Loucy (cell line): Measurements from ENCODE around the gene RRM1.
A peak's percentile ranks its signal among the peaks of the same experiment; 100 is the strongest.

Experiments
- H2AFZ ChIP-seq: fragments of 200-600 bp; sonication (generic); 2 replicates; pipeline ENCODE4 v1.6.0; 2016; ENCODE audit warnings: antibody characterized with exemption, mild to moderate bottlenecking, low read length, moderate library complexity
- H3F3A ChIP-seq: fragments of 200-600 bp; 2 replicates; pipeline ENCODE4 v1.6.0; 2016; ENCODE audit warnings: antibody characterized with exemption, low read depth, mild to moderate bottlenecking
- H3K27me3 ChIP-seq: fragments of 200-600 bp; sonication (generic); 2 replicates; pipeline ENCODE4 v1.6.1; 2014; ENCODE audit warnings: low read length, mild to moderate bottlenecking; ENCODE audit not compliant: insufficient read depth, poor library complexity, severe bottlenecking
- H3K36me3 ChIP-seq: fragments of 200-600 bp; sonication (generic); 2 replicates; pipeline ENCODE4 v1.6.1; 2016; ENCODE audit warnings: low read length; ENCODE audit not compliant: insufficient read depth
- H3K4me1 ChIP-seq: fragments of 200-600 bp; sonication (generic); 2 replicates; pipeline ENCODE4 v1.5.1; 2014; ENCODE audit warnings: low read length, mild to moderate bottlenecking; ENCODE audit not compliant: insufficient read depth, poor library complexity, severe bottlenecking
- H3K4me2 ChIP-seq: fragments of 200-600 bp; sonication (generic); 2 replicates; pipeline ENCODE4 v1.6.0; 2014; ENCODE audit warnings: antibody characterized with exemption, low read length, low read depth, mild to moderate bottlenecking; ENCODE audit not compliant: poor library complexity, severe bottlenecking
- H3K4me3 ChIP-seq: fragments of 200-600 bp; sonication (generic); 2 replicates; pipeline ENCODE4 v1.5.1; 2014; ENCODE audit warnings: low read length, mild to moderate bottlenecking, mixed read lengths; ENCODE audit not compliant: poor library complexity, severe bottlenecking
- H3K79me2 ChIP-seq: fragments of 200-600 bp; sonication (generic); 2 replicates; pipeline ENCODE4 v1.6.1; 2014; ENCODE audit warnings: low read length; ENCODE audit not compliant: insufficient read depth
- H3K9ac ChIP-seq: fragments of 200-600 bp; sonication (generic); 2 replicates; pipeline ENCODE4 v1.6.0; 2014; ENCODE audit warnings: mild to moderate bottlenecking, low read depth, low read length, moderate library complexity; ENCODE audit not compliant: poor library complexity, severe bottlenecking
- H3K9me2 ChIP-seq: fragments of 200-600 bp; sonication (generic); replicated peaks from 2 replicates; pipeline ENCODE4 v1.6.1; 2016; ENCODE audit warnings: low read depth, low read length, mixed read lengths
- H3K9me3 ChIP-seq: fragments of 200-600 bp; sonication (generic); 2 replicates; pipeline ENCODE4 v1.6.1; 2014; ENCODE audit warnings: mild to moderate bottlenecking, antibody characterized with exemption, low read length, low read depth; ENCODE audit not compliant: insufficient read depth
- H4K20me1 ChIP-seq: fragments of 200-600 bp; sonication (generic); 2 replicates; pipeline ENCODE4 v1.6.0; 2014; ENCODE audit warnings: antibody characterized with exemption, low read length, mild to moderate bottlenecking; ENCODE audit not compliant: insufficient read depth, poor library complexity, severe bottlenecking
- EZH2phosphoT487 ChIP-seq: fragments of 200-600 bp; IDR thresholded peaks from 2 replicates; pipeline ENCODE4 v1.6.1; 2018; ENCODE audit warnings: antibody characterized with exemption, mild to moderate bottlenecking, moderate library complexity, borderline replicate concordance
- TF ChIP-seq, protein P1 (sequence below): fragments of 200-600 bp; sonication (generic); conservative IDR thresholded peaks from 2 replicates; pipeline ENCODE4 v1.5.1; 2014; ENCODE audit warnings: mild to moderate bottlenecking, antibody characterized with exemption, low read length

The RRM1 gene

DNA sequence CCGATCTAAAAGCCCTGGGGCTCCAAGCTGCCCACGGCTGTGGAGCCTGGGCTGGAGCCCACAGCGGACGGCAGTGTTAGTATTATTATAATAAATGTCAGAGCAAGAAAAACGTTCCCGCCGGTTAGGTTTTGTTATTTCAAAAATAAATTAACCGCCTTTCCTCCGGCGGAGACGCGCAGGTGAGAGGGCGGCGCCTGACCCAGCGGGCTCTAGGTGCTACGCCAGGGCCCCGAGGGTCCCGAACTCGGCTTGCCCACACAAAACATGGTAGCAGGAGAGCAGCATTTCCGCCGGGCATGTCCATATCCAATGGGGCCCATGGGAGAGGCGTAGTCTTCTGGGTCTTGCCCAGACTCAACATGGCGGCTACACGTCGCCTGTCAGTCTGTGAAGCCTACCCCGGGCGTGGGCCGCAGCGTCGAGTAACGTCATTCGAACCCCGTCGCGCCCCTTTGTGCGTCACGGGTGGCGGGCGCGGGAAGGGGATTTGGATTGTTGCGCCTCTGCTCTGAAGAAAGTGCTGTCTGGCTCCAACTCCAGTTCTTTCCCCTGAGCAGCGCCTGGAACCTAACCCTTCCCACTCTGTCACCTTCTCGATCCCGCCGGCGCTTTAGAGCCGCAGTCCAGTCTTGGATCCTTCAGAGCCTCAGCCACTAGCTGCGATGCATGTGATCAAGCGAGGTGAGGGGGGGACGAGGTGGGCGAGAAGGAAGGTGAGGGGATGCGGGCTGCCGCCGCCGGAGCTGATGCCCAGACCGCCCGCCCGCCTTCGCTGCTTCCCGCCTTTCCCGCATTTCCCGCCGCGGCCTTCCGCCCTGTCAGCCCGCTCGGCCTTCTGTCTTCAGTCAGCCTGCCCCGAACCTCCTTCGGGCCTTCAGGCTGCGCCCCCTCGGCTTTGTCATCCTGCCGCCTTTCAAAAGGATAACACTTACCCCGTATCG is at the start of gene RRM1:
Gene RRM1, plus strand, starts transcription at position 452 of the 944 bp plus-strand sequence. Its CDS starts 214 bp downstream, at position 666.
- Histone ChIP-seq H3K79me2 (peaks cover 52% of the 10 kb centered on the region), H3F3A (no peaks in the 10 kb centered on the region; the same call in 1 of the 2 replicates)

DNA sequence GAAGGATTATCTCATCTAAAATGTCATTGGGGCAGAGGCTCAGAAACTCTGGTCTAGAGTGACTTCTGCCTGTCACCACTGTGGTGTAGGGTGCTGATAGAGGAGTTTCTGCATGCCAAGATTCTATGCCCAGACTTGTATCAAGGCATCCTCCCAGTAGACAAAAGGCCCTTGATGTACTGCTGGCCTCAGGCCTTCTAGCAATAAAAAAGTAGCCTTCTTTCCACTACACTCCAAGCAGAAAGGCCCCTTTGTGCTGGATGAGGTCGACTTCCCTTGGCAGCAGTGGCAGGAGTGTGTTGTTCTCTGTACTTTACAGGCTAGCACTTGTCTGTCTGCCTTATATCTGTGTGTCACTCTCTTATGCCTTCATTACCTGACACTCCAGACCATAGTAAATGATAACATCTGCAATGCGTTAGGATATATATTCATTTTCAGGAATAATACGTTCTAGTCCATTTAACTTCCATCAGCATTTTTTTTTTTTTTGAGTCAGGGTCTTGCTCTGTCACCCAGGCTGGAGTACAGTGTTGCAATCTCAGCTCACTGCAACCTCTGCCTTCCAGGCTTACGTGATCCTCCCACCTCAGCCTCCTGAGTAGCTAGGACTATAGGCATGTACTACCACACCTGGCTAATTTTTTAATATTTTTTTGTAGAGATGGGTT is 49.5 kb upstream of the RRM1 start:
- Histone ChIP-seq H3K9me3 (no peaks in the 10 kb centered on the region), H4K20me1 (peaks cover 6% of the 10 kb centered on the region), H3K79me2 (peaks cover 41% of the 10 kb centered on the region), H3K36me3 (peaks cover 7% of the 10 kb centered on the region; the same call in 1 of the 2 replicates), H3K4me2 (no peak overlapping the region), H3K27me3 (no peaks in the 10 kb centered on the region), H3K9ac (no peak overlapping the region), H3K4me1 (peaks cover 6% of the 10 kb centered on the region), H3K4me3 (no peak overlapping the region), H3F3A (no peaks in the 10 kb centered on the region), H2AFZ (no peak overlapping the region), H3K9me2 (no peaks in the 10 kb centered on the region)
- TF ChIP-seq, protein P1, sequence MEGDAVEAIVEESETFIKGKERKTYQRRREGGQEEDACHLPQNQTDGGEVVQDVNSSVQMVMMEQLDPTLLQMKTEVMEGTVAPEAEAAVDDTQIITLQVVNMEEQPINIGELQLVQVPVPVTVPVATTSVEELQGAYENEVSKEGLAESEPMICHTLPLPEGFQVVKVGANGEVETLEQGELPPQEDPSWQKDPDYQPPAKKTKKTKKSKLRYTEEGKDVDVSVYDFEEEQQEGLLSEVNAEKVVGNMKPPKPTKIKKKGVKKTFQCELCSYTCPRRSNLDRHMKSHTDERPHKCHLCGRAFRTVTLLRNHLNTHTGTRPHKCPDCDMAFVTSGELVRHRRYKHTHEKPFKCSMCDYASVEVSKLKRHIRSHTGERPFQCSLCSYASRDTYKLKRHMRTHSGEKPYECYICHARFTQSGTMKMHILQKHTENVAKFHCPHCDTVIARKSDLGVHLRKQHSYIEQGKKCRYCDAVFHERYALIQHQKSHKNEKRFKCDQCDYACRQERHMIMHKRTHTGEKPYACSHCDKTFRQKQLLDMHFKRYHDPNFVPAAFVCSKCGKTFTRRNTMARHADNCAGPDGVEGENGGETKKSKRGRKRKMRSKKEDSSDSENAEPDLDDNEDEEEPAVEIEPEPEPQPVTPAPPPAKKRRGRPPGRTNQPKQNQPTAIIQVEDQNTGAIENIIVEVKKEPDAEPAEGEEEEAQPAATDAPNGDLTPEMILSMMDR = no peak
- TF ChIP-seq EZH2phosphoT487 = no peak

More for the DNA sequence above, at the start of gene RRM1:
- no peaks in the 10 kb centered on the region for H3K27me3 ChIP-seq
- H3K4me2 ChIP-seq = peak within 1 kb of the TSS; percentile 93
- peaks cover 30% of the 10 kb centered on the region; the same call in 1 of the 2 replicates for H3K36me3 ChIP-seq
- H3K9me2 ChIP-seq = no peaks in the 10 kb centered on the region
- peaks cover 24% of the 10 kb centered on the region for H4K20me1 ChIP-seq
- peak within 1 kb of the TSS; percentile 94 for H2AFZ ChIP-seq
- peaks cover 27% of the 10 kb centered on the region for H3K4me1 ChIP-seq
- H3K4me3 ChIP-seq = peak within 1 kb of the TSS; percentile 87
- no peak for TF ChIP-seq EZH2phosphoT487
- TF ChIP-seq, protein P1 = no peak
- H3K9me3 ChIP-seq = no peaks in the 10 kb centered on the region
- peak within 1 kb of the TSS; percentile 92 for H3K9ac ChIP-seq

DNA sequence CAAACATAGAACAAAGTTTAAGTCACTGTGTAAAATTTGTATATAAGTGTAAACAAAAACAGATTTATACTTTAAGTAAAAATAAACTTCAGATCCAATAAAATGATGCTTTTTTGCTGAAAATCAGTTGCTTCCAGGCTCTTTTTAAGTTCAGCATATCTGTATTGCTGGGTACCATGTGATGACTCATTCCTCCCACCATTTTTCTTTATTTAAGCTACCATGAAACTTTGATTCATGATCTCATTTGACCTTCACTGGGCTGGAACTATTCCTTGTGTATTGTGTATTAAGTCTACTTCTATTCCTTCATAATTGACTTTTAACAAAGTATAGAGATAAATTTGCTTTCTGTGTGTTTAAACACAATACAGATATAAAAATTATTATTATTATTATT is 46.3 kb upstream of the RRM1 start:
- Histone ChIP-seq H3K4me2 (no peak overlapping the region), H4K20me1 (no peaks in the 10 kb centered on the region), H3K9ac (no peak overlapping the region), H2AFZ (no peak overlapping the region), H3K9me3 (no peaks in the 10 kb centered on the region), H3K27me3 (no peaks in the 10 kb centered on the region), H3K4me1 (no peaks in the 10 kb centered on the region), H3K9me2 (no peaks in the 10 kb centered on the region), H3K79me2 (peaks cover 18% of the 10 kb centered on the region; the same call in 1 of the 2 replicates), H3K36me3 (peaks cover 9% of the 10 kb centered on the region; the same call in 1 of the 2 replicates), H3F3A (no peaks in the 10 kb centered on the region), H3K4me3 (no peak overlapping the region)
- no peak for TF ChIP-seq EZH2phosphoT487
- TF ChIP-seq, protein P1 = no peak
